ENCODE results near the gene TRPM7. TPM values are rescaled to one million over a fixed set of nuclear protein-coding genes. Genes with fewer than 3 reads are reported as not detected.

Gene TRPM7
- total and polyA plus RNA-seq, 9 of the 15 experiments (the other 6 are each of a cell fraction or from before 2014, with no cell fraction given) = 12.3 to 59.2 (median 31.5) TPM

DNA sequence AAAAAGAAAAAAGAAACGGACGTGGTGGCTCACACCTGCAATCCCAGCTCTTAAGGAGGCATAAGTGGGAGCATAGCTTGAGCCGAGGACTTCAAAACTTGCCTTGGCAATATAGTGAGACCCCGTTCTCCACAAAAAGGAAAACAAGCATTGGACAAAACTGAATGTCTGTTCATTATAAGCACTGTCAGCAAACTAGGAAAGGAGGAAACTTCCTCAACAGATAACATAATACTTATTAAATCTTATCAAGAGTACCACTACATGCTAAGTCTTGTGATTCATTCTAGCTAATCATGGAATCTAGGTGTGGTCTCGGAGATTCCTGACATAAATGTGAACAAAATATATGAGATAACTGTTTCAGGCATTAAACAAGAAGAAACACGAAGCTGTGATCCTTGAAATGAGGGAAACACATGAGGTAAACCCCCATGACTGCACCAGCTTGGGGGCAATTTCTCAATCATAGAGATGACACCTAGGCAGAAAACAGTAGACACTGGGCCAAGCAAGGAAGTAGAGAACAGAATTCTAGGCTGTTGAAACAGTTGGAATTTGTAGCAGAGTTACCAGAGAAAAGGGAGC lies 33.3 kb downstream of the TRPM7 start (continued):
- peak; percentile 57; the same call in 1 of the 2 replicates for TF ChIP-seq ZNF316 (IDR thresholded peaks at IDR 0.05)
- TF ChIP-seq, protein P1, sequence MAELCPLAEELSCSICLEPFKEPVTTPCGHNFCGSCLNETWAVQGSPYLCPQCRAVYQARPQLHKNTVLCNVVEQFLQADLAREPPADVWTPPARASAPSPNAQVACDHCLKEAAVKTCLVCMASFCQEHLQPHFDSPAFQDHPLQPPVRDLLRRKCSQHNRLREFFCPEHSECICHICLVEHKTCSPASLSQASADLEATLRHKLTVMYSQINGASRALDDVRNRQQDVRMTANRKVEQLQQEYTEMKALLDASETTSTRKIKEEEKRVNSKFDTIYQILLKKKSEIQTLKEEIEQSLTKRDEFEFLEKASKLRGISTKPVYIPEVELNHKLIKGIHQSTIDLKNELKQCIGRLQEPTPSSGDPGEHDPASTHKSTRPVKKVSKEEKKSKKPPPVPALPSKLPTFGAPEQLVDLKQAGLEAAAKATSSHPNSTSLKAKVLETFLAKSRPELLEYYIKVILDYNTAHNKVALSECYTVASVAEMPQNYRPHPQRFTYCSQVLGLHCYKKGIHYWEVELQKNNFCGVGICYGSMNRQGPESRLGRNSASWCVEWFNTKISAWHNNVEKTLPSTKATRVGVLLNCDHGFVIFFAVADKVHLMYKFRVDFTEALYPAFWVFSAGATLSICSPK (IDR thresholded peaks at IDR 0.05; ENCODE audit: borderline replicate concordance) = no peak
- TF ChIP-seq BRD4 (IDR thresholded peaks at IDR 0.05) = no peak
- TF ChIP-seq NR2C2 (CRISPR knock-in tag; IDR thresholded peaks at IDR 0.05) = no peak
- TF ChIP-seq NR2C2 (tag; IDR thresholded peaks at IDR 0.05) = no peak
- TF ChIP-seq ZNF589 (CRISPR knock-in tag; IDR thresholded peaks at IDR 0.05; ENCODE audit: low read depth) = no peak
- TF ChIP-seq ZBTB17 (CRISPR knock-in tag; IDR thresholded peaks at IDR 0.05) = no peak
- no peak for TF ChIP-seq EP300 (IDR thresholded peaks at IDR 0.05; ENCODE audit: low read length)
- no peak for TF ChIP-seq PURB (CRISPR knock-in tag; IDR thresholded peaks at IDR 0.05; ENCODE audit: low read depth)

DNA sequence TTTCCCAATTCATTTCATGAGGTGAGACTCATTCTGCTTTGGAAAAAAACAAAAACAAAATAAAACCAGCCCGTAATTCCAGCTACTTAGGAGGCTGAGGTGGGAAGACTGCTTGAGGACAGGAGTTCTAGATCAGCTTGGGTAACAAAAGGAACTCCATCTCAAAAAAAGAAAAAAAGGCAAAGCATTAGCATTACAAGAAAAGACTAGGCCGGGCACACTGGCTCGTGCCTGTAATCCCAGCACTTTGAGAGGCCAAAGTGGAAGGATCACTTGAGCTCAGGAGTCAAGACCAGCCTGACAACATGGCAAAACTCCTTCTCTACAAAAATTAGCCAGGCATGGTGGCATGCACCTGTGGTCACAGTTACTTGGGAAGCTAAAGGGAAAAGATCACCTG lies 33.9 kb downstream of the TRPM7 start:
- CTCF ChIA-PET (ENCODE audit: low intra/inter-chr PET ratio) = no interaction called here
- Histone ChIP-seq H3K79me2 (ENCODE audit: control insufficient read depth, insufficient read depth, low read length) (peaks cover 6% of the 10 kb centered on the region; the same call in 1 of the 3 replicates), H4K20me1 (replicated peaks; ENCODE audit: control insufficient read depth, insufficient read depth, low read length) (no peaks in the 10 kb centered on the region), H3K9me3 (replicated peaks; ENCODE audit: control insufficient read depth, insufficient read depth, low read depth, low read length) (no peaks in the 10 kb centered on the region), H3K27ac (ENCODE audit: extremely low read depth, low read depth, low read length) (no peak overlapping the region), H3K9me1 (ENCODE audit: control insufficient read depth, insufficient read depth, low read length) (no peaks in the 10 kb centered on the region), H3K9ac (ENCODE audit: insufficient read depth in 1 of 2, low read depth in 2 of 2, low read length in 2 of 2) (no peak overlapping the region), H3K4me3 (no peak overlapping the region), H3K27me3 (ENCODE audit: control insufficient read depth in 2 of 2, insufficient read depth in 2 of 2, low read length in 2 of 2) (no peaks in the 10 kb centered on the region), H3K36me3 (ENCODE audit: control insufficient read depth, insufficient read depth, low read length) (peaks cover 86% of the 10 kb centered on the region), H3K4me1 (replicated peaks in 1 of 2; ENCODE audit: control insufficient read depth in 2 of 2, insufficient read depth in 2 of 2, low read length in 2 of 2) (no peaks in the 10 kb centered on the region), H3K4me2 (ENCODE audit: insufficient read depth, low read length) (no peak overlapping the region), H2AFZ (ENCODE audit: low read depth, low read length) (no peak overlapping the region)
- no peak for TF ChIP-seq MCM7 (IDR thresholded peaks at IDR 0.05)
- no peak for TF ChIP-seq SMARCA5 (IDR thresholded peaks at IDR 0.05)
- TF ChIP-seq RFX5 (IDR thresholded peaks at IDR 0.05; ENCODE audit: low read depth, low read length) = no peak
- TF ChIP-seq ZNF140 (CRISPR knock-in tag; IDR thresholded peaks at IDR 0.05) = no peak
- TF ChIP-seq, protein P2, sequence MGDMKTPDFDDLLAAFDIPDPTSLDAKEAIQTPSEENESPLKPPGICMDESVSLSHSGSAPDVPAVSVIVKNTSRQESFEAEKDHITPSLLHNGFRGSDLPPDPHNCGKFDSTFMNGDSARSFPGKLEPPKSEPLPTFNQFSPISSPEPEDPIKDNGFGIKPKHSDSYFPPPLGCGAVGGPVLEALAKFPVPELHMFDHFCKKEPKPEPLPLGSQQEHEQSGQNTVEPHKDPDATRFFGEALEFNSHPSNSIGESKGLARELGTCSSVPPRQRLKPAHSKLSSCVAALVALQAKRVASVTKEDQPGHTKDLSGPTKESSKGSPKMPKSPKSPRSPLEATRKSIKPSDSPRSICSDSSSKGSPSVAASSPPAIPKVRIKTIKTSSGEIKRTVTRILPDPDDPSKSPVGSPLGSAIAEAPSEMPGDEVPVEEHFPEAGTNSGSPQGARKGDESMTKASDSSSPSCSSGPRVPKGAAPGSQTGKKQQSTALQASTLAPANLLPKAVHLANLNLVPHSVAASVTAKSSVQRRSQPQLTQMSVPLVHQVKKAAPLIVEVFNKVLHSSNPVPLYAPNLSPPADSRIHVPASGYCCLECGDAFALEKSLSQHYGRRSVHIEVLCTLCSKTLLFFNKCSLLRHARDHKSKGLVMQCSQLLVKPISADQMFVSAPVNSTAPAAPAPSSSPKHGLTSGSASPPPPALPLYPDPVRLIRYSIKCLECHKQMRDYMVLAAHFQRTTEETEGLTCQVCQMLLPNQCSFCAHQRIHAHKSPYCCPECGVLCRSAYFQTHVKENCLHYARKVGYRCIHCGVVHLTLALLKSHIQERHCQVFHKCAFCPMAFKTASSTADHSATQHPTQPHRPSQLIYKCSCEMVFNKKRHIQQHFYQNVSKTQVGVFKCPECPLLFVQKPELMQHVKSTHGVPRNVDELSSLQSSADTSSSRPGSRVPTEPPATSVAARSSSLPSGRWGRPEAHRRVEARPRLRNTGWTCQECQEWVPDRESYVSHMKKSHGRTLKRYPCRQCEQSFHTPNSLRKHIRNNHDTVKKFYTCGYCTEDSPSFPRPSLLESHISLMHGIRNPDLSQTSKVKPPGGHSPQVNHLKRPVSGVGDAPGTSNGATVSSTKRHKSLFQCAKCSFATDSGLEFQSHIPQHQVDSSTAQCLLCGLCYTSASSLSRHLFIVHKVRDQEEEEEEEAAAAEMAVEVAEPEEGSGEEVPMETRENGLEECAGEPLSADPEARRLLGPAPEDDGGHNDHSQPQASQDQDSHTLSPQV (IDR thresholded peaks at IDR 0.05) = no peak
- ATAC-seq (no peak), DNase-seq (ENCODE audit: extremely low read depth in 1 of 4, low spot score in 3 of 4) (no peak), FAIRE-seq (no peak)
- intact Hi-C loops (cut with micrococcal nuclease) (no loop called here), in situ Hi-C loops (cut with MboI) (no loop called here)
- no TSS peak for BruUV-seq (replicated peaks)
- WGBS (ENCODE audit: insufficient coverage, low coverage, missing lambda C conversion rate) = 90% methylated on average over 3 of the region's 3 CpGs
- POLR2A ChIA-PET = no interaction called here
